Metanephros (tissue), 2 donors: ENCODE results near the gene ZACN. TPM values are rescaled to one million over a fixed set of nuclear protein-coding genes. Genes with fewer than 3 reads are reported as not detected.

Experiments
- small RNA-seq: library from RNA; depleted of rRNA; stranded (forward); fragments of <200 nt; gene quantifications from one replicate; pipeline ENCODE3, GENCODE V24; 2014; ENCODE audit warnings: low replicate concordance
- total RNA-seq: library from RNA; depleted of rRNA; stranded (reverse); fragments of >200 nt; gene quantifications from one replicate; pipeline ENCODE4 v1.2.3, GENCODE V29; 2014

The ZACN gene
- not detected for total RNA-seq

GRCh38 chr17:76078860-76079534 lies at the start of gene ZACN:
TSS of gene ZACN (plus strand) at chr17:76079182. CDS start at chr17:76079265, 83 bp downstream.

GRCh38 chr17:76072148-76072858 lies 6.7 kb upstream of the ZACN start, which contains the start of gene SRP68:
TSS of gene SRP68 (minus strand) at chr17:76072517. CDS start at chr17:76072491, 26 bp downstream.

GRCh38 chr17:76074390-76075363 lies 4.3 kb upstream of the ZACN start, which contains the start of gene GALR2:
TSS of gene GALR2 (plus strand) at chr17:76074781. CDS start at chr17:76074884, 103 bp downstream.

DNA sequence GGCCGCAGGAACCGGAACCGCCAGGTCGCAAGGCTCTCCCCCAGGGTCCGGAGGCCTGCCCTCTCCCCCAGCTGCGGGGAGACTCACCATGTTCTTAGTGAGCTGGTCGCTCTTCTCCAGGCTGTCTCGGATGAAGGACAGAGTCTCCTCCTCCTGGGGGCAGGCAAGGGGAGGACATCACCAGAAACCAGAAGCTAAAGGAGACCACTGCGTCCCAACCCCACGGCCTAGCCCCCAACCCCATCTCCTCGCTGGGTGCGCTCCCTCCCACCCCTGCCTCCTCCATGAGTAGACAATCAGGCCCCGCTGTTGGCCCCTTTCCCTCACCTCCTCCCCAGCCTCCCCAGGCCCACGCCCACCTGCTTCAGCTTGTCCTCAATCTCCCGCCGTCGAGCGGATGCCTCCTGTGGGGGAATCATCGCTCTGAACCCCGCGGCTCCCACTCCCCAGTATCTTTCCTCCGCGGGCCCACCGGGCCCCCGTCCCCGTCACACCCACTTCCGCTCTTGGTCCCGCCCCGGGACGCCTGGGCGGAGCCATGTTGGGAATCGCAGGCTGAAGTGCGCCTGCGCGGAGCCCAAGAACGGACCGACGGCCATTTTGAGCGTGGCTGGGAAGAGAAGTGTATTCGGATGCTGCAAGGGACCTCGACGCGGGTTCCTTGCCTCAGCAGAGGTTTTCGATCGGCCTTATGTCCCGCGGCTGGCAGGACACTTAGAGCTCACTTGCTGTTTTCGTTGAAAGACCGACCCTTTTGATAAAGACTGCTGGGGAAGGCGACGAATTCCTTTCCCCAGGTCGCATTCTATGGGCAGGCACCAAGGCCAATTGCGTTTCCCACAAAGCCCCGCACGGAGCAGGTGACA lies 24.5 kb downstream of the ZACN start, which contains the start of gene EXOC7:
Gene EXOC7, minus strand, starts transcription at position 514 of the 866 bp plus-strand sequence. Its CDS starts 95 bp downstream, at position 419.

Small RNA genes lying within 50 kb of the gene (small RNA-seq; reads per million reads assigned to genes)
- 0.23 reads per million, percentile 9 among the genes with 10 or more reads in this experiment for gene MIR6868

Other genes starting within 250 kb of the ZACN start
- 12.6 TPM for gene UNC13D, start 234.8 kb upstream of the ZACN start, total RNA-seq
- 38.6 TPM for gene WBP2, start 223.8 kb upstream of the ZACN start, total RNA-seq
- gene TRIM47, start 200.6 kb upstream of the ZACN start, total RNA-seq: 25.9 TPM
- 23.2 TPM for gene TRIM65, start 182.2 kb upstream of the ZACN start, total RNA-seq
- 61.1 TPM for gene MRPL38, start 174.3 kb upstream of the ZACN start, total RNA-seq
- gene FBF1, start 138.1 kb upstream of the ZACN start, total RNA-seq: 16.5 TPM
- gene ACOX1, start 100.0 kb upstream of the ZACN start, total RNA-seq: 56.1 TPM
- gene TEN1, start 99.9 kb upstream of the ZACN start, total RNA-seq: 24.6 TPM
- gene CDK3, start 78.3 kb upstream of the ZACN start, total RNA-seq: 7.3 TPM
- gene EVPL, start 51.9 kb upstream of the ZACN start, total RNA-seq: 28.3 TPM
- 52.5 TPM for gene SRP68, start 6.7 kb upstream of the ZACN start, total RNA-seq
- gene GALR2, start 4.4 kb upstream of the ZACN start, total RNA-seq: 0.12 TPM
- gene EXOC7, start 24.6 kb downstream of the ZACN start, total RNA-seq: 142 TPM
- gene FOXJ1, start 62.1 kb downstream of the ZACN start, total RNA-seq: 21.6 TPM
- 13.4 TPM for gene RNF157, start 161.3 kb downstream of the ZACN start, total RNA-seq
- 15.1 TPM for gene UBALD2, start 186.2 kb downstream of the ZACN start, total RNA-seq
- gene QRICH2, start 229.1 kb downstream of the ZACN start, total RNA-seq: 4.3 TPM